CD4-positive, CD25-positive, alpha-beta regulatory T cell (primary cell): ENCODE data around the gene NSF. TPM values are rescaled to one million over a fixed set of nuclear protein-coding genes. Genes with fewer than 3 reads are reported as not detected.
"Not testable (repeated sequence)": the region's sequence is repeated elsewhere in the genome, so short reads cannot be mapped to it uniquely, and the experiment has no call there.

Experiments
- ATAC-seq, 2 donors: fragments of 150-1000 bp; cut with Tn5 transposase; one replicate each; pipeline ENCODE4 v1.10.0; 2021; ENCODE audit warnings: low read depth in 2 of 2, moderate number of reproducible peaks in 2 of 2, moderate library complexity in 1 of 2
- DNase-seq, 3 donors: peaks; one replicate each; pipeline versions ENCODE4 v3.0.0 to v3.0.0-alpha.2; 2012 to 2022; ENCODE audit warnings: mixed read lengths in 1 of 3
- H3K27ac ChIP-seq: one replicate; pipeline ENCODE4 v1.7.0; 2013; ENCODE audit warnings: mild to moderate bottlenecking, low read length; ENCODE audit not compliant: insufficient read depth, poor library complexity, severe bottlenecking
- H3K27me3 ChIP-seq: one replicate; pipeline ENCODE4 v1.7.0; 2013; ENCODE audit warnings: low read length; ENCODE audit not compliant: control insufficient read depth, insufficient read depth
- H3K36me3 ChIP-seq: one replicate; pipeline ENCODE4 v1.7.0; 2013; ENCODE audit warnings: mild to moderate bottlenecking, low read length, moderate library complexity; ENCODE audit not compliant: control insufficient read depth, insufficient read depth
- H3K4me1 ChIP-seq: 2 replicates; pipeline ENCODE4 v1.7.0; 2013; ENCODE audit warnings: mild to moderate bottlenecking, low read length; ENCODE audit not compliant: insufficient read depth, control insufficient read depth, poor library complexity, severe bottlenecking
- H3K4me3 ChIP-seq: one replicate; pipeline ENCODE4 v1.7.0; 2013; ENCODE audit warnings: low read depth, mild to moderate bottlenecking, low read length, moderate library complexity
- H3K9me3 ChIP-seq, 2 experiments: 1 replicate in 1 of 2; 2 replicates in 1 of 2; pipeline ENCODE4 v1.7.0; 2013; ENCODE audit warnings: low read length in 2 of 2, mild to moderate bottlenecking in 1 of 2, moderate library complexity in 1 of 2; ENCODE audit not compliant: control insufficient read depth in 2 of 2
- H3K27ac Mint-ChIP-seq, 3 donors: one replicate each; pipeline ENCODE4 v1.8.0; 2020 to 2022; ENCODE audit warnings: mild to moderate bottlenecking in 3 of 3, mixed read lengths in 3 of 3, moderate library complexity in 2 of 3
- H3K27me3 Mint-ChIP-seq: one replicate; pipeline ENCODE4 v1.8.0; 2022; ENCODE audit warnings: mild to moderate bottlenecking, mixed read lengths
- H3K36me3 Mint-ChIP-seq: one replicate; pipeline ENCODE4 v1.8.0; 2020; ENCODE audit warnings: mixed read lengths
- H3K4me1 Mint-ChIP-seq, 4 donors: one replicate each; pipeline ENCODE4 v1.8.0; 2020 to 2022; ENCODE audit warnings: mixed read lengths in 4 of 4, mild to moderate bottlenecking in 1 of 4
- H3K4me3 Mint-ChIP-seq, 4 donors: one replicate each; pipeline ENCODE4 v1.8.0; 2020 to 2022; ENCODE audit warnings: mild to moderate bottlenecking in 4 of 4, mixed read lengths in 4 of 4, moderate library complexity in 3 of 4
- H3K9me3 Mint-ChIP-seq, 7 donors: one replicate each; pipeline ENCODE4 v1.8.0; 2020 to 2022; ENCODE audit warnings: mixed read lengths in 7 of 7, mild to moderate bottlenecking in 3 of 7, moderate library complexity in 2 of 7
- polyA plus RNA-seq, 4 donors: library from polyadenylated mRNA; unstranded; fragments of 300-500 nt; fragmentation: Illumina TruSeq; gene quantifications; one replicate each; pipeline ENCODE4 v1.2.3, GENCODE V29; 2021
- total RNA-seq: library from RNA; stranded (reverse); gene quantifications from one replicate; pipeline ENCODE4 v1.2.3, GENCODE V29; 2022

NSF gene
- total and polyA plus RNA-seq, 5 donors from 2014 or later, result 24.6 to 71.4 (median 30.7) TPM

- H3K4me1 Mint-ChIP-seq, H3K36me3 Mint-ChIP-seq, DNase-seq, H3K9me3 ChIP-seq, H3K4me3 Mint-ChIP-seq, H3K4me3 ChIP-seq, H3K27ac ChIP-seq, H3K27ac Mint-ChIP-seq, H3K9me3 Mint-ChIP-seq, H3K27me3 Mint-ChIP-seq, ATAC-seq, H3K27me3 ChIP-seq, H3K36me3 ChIP-seq, H3K4me1 ChIP-seq: not testable (repeated sequence)
These were observed 23.4 kb downstream of the NSF start for GRCh38 chr17:46613876-46614275.

- ATAC-seq, H3K4me1 Mint-ChIP-seq, H3K9me3 Mint-ChIP-seq, H3K27me3 ChIP-seq, H3K4me3 ChIP-seq, H3K27me3 Mint-ChIP-seq, H3K4me3 Mint-ChIP-seq, H3K4me1 ChIP-seq, H3K27ac Mint-ChIP-seq, H3K9me3 ChIP-seq, H3K36me3 ChIP-seq, H3K27ac ChIP-seq, DNase-seq, H3K36me3 Mint-ChIP-seq: not testable (repeated sequence)
These were observed 26.7 kb downstream of the NSF start for GRCh38 chr17:46617121-46617520.

- H3K27ac ChIP-seq, H3K36me3 ChIP-seq, DNase-seq, H3K4me1 ChIP-seq, H3K27me3 Mint-ChIP-seq, H3K4me3 Mint-ChIP-seq, ATAC-seq, H3K27me3 ChIP-seq, H3K4me1 Mint-ChIP-seq, H3K9me3 Mint-ChIP-seq, H3K4me3 ChIP-seq, H3K27ac Mint-ChIP-seq, H3K9me3 ChIP-seq, H3K36me3 Mint-ChIP-seq: not testable (repeated sequence)
These were observed 28.5 kb downstream of the NSF start for GRCh38 chr17:46618975-46619374.

GRCh38 chr17:46623790-46624189 lies 33.3 kb downstream of the NSF start:
- DNase-seq, H3K27me3 Mint-ChIP-seq, H3K4me3 Mint-ChIP-seq, H3K4me1 ChIP-seq, H3K27ac Mint-ChIP-seq, ATAC-seq, H3K36me3 Mint-ChIP-seq, H3K9me3 ChIP-seq, H3K36me3 ChIP-seq, H3K27me3 ChIP-seq, H3K27ac ChIP-seq, H3K9me3 Mint-ChIP-seq, H3K4me3 ChIP-seq, H3K4me1 Mint-ChIP-seq: not testable (repeated sequence)

GRCh38 chr17:46624726-46625125 lies 34.3 kb downstream of the NSF start:
- H3K27me3 ChIP-seq, H3K9me3 Mint-ChIP-seq, DNase-seq, H3K36me3 ChIP-seq, H3K27me3 Mint-ChIP-seq, H3K27ac Mint-ChIP-seq, H3K4me1 Mint-ChIP-seq, ATAC-seq, H3K9me3 ChIP-seq, H3K4me3 ChIP-seq, H3K4me1 ChIP-seq, H3K36me3 Mint-ChIP-seq, H3K4me3 Mint-ChIP-seq, H3K27ac ChIP-seq: not testable (repeated sequence)

GRCh38 chr17:46627452-46627851 lies 37.0 kb downstream of the NSF start:
- H3K9me3 ChIP-seq, H3K27me3 ChIP-seq, H3K9me3 Mint-ChIP-seq, H3K27ac Mint-ChIP-seq, H3K4me1 ChIP-seq, H3K27ac ChIP-seq, H3K4me1 Mint-ChIP-seq, DNase-seq, ATAC-seq, H3K4me3 ChIP-seq, H3K4me3 Mint-ChIP-seq, H3K36me3 Mint-ChIP-seq, H3K36me3 ChIP-seq, H3K27me3 Mint-ChIP-seq: not testable (repeated sequence)

- H3K27ac Mint-ChIP-seq, result not testable (repeated sequence)
These were observed 38.4 kb downstream of the NSF start for GRCh38 chr17:46628753-46629436.

GRCh38 chr17:46632146-46632545 lies 41.7 kb downstream of the NSF start:
- H3K27ac Mint-ChIP-seq, H3K4me3 ChIP-seq, ATAC-seq, H3K36me3 Mint-ChIP-seq, H3K27me3 ChIP-seq, H3K27ac ChIP-seq, H3K36me3 ChIP-seq, DNase-seq, H3K9me3 ChIP-seq, H3K4me1 Mint-ChIP-seq, H3K27me3 Mint-ChIP-seq, H3K4me3 Mint-ChIP-seq, H3K9me3 Mint-ChIP-seq, H3K4me1 ChIP-seq: not testable (repeated sequence)

More at GRCh38 chr17:46628753-46629436, 38.4 kb downstream of the NSF start:
- H3K4me1 ChIP-seq, H3K9me3 Mint-ChIP-seq, H3K36me3 ChIP-seq, H3K4me3 ChIP-seq, DNase-seq, H3K27ac ChIP-seq, H3K27me3 ChIP-seq, H3K36me3 Mint-ChIP-seq, H3K4me3 Mint-ChIP-seq, H3K4me1 Mint-ChIP-seq, H3K9me3 ChIP-seq, H3K27me3 Mint-ChIP-seq: not testable (repeated sequence)
- peak; percentile 92 to 94 for ATAC-seq
